Mesenchymal stem cell (in vitro differentiated cells and primary cell): ENCODE data around the gene ZNF618.

Source experiments
- DNase-seq: peaks from one replicate; pipeline ENCODE4 v3.0.0-alpha.2; 2013
- H2AFZ ChIP-seq: one replicate; pipeline ENCODE4 v1.6.1; 2013; ENCODE audit warnings: low read depth, mild to moderate bottlenecking, control low read depth, inconsistent platforms, low read length, moderate library complexity
- H2AK5ac ChIP-seq: 2 replicates; pipeline ENCODE4 v1.6.1; 2013; ENCODE audit warnings: low read length, moderate library complexity, mild to moderate bottlenecking, inconsistent platforms; ENCODE audit not compliant: severe bottlenecking
- H2BK120ac ChIP-seq: one replicate; pipeline ENCODE4 v1.6.1; 2013; ENCODE audit warnings: low read depth, mild to moderate bottlenecking, inconsistent platforms, low read length, moderate library complexity
- H2BK12ac ChIP-seq, 2 experiments: one replicate each; pipeline ENCODE4 v1.6.1; 2013; ENCODE audit warnings: inconsistent platforms in 2 of 2, low read length in 2 of 2, mild to moderate bottlenecking in 2 of 2, moderate library complexity in 2 of 2, control low read depth in 1 of 2
- H2BK15ac ChIP-seq: one replicate; pipeline ENCODE4 v1.6.1; 2013; ENCODE audit warnings: mild to moderate bottlenecking, low read depth, inconsistent platforms; ENCODE audit not compliant: poor library complexity, severe bottlenecking
- H2BK5ac ChIP-seq: 2 replicates; pipeline ENCODE4 v1.6.1; 2013; ENCODE audit warnings: low read depth, mild to moderate bottlenecking, low read length, control low read depth, inconsistent platforms; ENCODE audit not compliant: poor library complexity, severe bottlenecking
- H3K14ac ChIP-seq, 2 experiments: one replicate each; pipeline ENCODE4 v1.6.1; 2013; ENCODE audit warnings: inconsistent platforms in 2 of 2, low read length in 2 of 2, control low read depth in 1 of 2, mild to moderate bottlenecking in 1 of 2, moderate library complexity in 1 of 2
- H3K18ac ChIP-seq, 2 experiments: one replicate each; pipeline ENCODE4 v1.6.1; 2013; ENCODE audit warnings: inconsistent platforms in 2 of 2, low read length in 2 of 2, control low read depth in 1 of 2, low read depth in 1 of 2, mild to moderate bottlenecking in 1 of 2
- H3K23ac ChIP-seq, 2 experiments: one replicate each; pipeline ENCODE4 v1.6.1; 2013; ENCODE audit warnings: inconsistent platforms in 2 of 2, low read length in 2 of 2, mild to moderate bottlenecking in 2 of 2, moderate library complexity in 2 of 2, control low read depth in 1 of 2
- H3K27ac ChIP-seq: 2 replicates; pipeline ENCODE4 v1.5.1; 2013; ENCODE audit warnings: mild to moderate bottlenecking, moderate library complexity, low read length, control low read depth, inconsistent platforms; ENCODE audit not compliant: poor library complexity, severe bottlenecking
- H3K27me3 ChIP-seq, 2 experiments: 2 replicates each; pipeline versions ENCODE4 v1.6.1 to v1.7.0; 2013; ENCODE audit warnings: low read length in 2 of 2, mild to moderate bottlenecking in 2 of 2, moderate library complexity in 2 of 2, control low read depth in 1 of 2, inconsistent platforms in 1 of 2; ENCODE audit not compliant: control insufficient read depth in 1 of 2, insufficient read depth in 1 of 2
- H3K36me3 ChIP-seq, 2 experiments: 2 replicates each; pipeline versions ENCODE4 v1.6.1 to v1.7.0; 2013; ENCODE audit warnings: low read length in 2 of 2, control low read depth in 1 of 2, inconsistent platforms in 1 of 2, low read depth in 1 of 2, mild to moderate bottlenecking in 1 of 2; ENCODE audit not compliant: insufficient read depth in 2 of 2, control insufficient read depth in 1 of 2
- H3K4ac ChIP-seq, 2 experiments: one replicate each; pipeline ENCODE4 v1.6.1; 2013; ENCODE audit warnings: inconsistent platforms in 2 of 2, low read length in 2 of 2, mild to moderate bottlenecking in 2 of 2, moderate library complexity in 2 of 2, control low read depth in 1 of 2, low read depth in 1 of 2
- H3K4me1 ChIP-seq: 2 replicates; pipeline ENCODE4 v1.6.1; 2013; ENCODE audit warnings: low read depth, low read length, control low read depth; ENCODE audit not compliant: control insufficient read depth, insufficient read depth
- H3K4me2 ChIP-seq: 2 replicates; pipeline ENCODE4 v1.6.1; 2013; ENCODE audit warnings: low read length, mild to moderate bottlenecking, inconsistent platforms; ENCODE audit not compliant: poor library complexity, severe bottlenecking
- H3K4me3 ChIP-seq, 2 experiments: 2 replicates each; pipeline versions ENCODE4 v1.5.1 to v1.7.0; 2013; ENCODE audit warnings: low read length in 2 of 2, mild to moderate bottlenecking in 2 of 2, control low read depth in 1 of 2, low read depth in 1 of 2; ENCODE audit not compliant: insufficient read depth in 1 of 2
- H3K79me1 ChIP-seq: replicated peaks from 2 replicates; pipeline ENCODE4 v1.6.1; 2013; ENCODE audit warnings: mild to moderate bottlenecking, control low read depth, low read length, inconsistent platforms; ENCODE audit not compliant: poor library complexity, severe bottlenecking
- H3K9ac ChIP-seq: 2 replicates; pipeline ENCODE4 v1.7.0; 2013; ENCODE audit warnings: mild to moderate bottlenecking, low read length, moderate library complexity
- H3K9me3 ChIP-seq: 2 replicates; pipeline ENCODE4 v1.7.0; 2013; ENCODE audit warnings: mild to moderate bottlenecking, low read length; ENCODE audit not compliant: control insufficient read depth
- H4K8ac ChIP-seq: one replicate; pipeline ENCODE4 v1.6.1; 2013; ENCODE audit warnings: inconsistent platforms, mild to moderate bottlenecking, low read length, moderate library complexity
- H4K91ac ChIP-seq: one replicate; pipeline ENCODE4 v1.6.1; 2013; ENCODE audit warnings: mild to moderate bottlenecking, low read length, inconsistent platforms
- WGBS: methylation state at CpG from one replicate; pipeline ENCODE4 v1.1.7; 2013; ENCODE audit warnings: mixed read lengths; 5-methylcytosine and 5-hydroxymethylcytosine counted together

Gene ZNF618

GRCh38 chr9:113957821-113958341, 81.8 kb downstream of the ZNF618 start:
- H3K36me3 ChIP-seq, result peaks cover 9 to 17% of the 10 kb centered on the region in 2 experiments
- peak; percentile 78 for DNase-seq
- peak overlapping the region; percentile 84 for H4K91ac ChIP-seq
- no peak overlapping the region for H2AFZ ChIP-seq
- peak overlapping the region; percentile 28 for H2BK15ac ChIP-seq
- H3K9me3 ChIP-seq, result no peaks in the 10 kb centered on the region
- H2BK120ac ChIP-seq, result peak overlapping the region; percentile 42
- H3K14ac ChIP-seq, result peak overlapping the region in 1 of 2 experiments; percentile 81
- H2BK12ac ChIP-seq, result peak overlapping the region; percentile 93 to 95
- peak overlapping the region; percentile 46 for H3K4me2 ChIP-seq
- H3K4ac ChIP-seq, result peak overlapping the region; percentile 80 to 93
- no peaks in the 10 kb centered on the region for H3K27me3 ChIP-seq
- peak overlapping the region; percentile 85 to 93 for H3K18ac ChIP-seq
- peaks cover 33% of the 10 kb centered on the region for H3K4me1 ChIP-seq
- peak overlapping the region; percentile 71 for H3K9ac ChIP-seq
- 34% methylated on average over 3 of the region's 4 CpGs for WGBS
- H3K79me1 ChIP-seq, result peaks cover 17% of the 10 kb centered on the region
- peak overlapping the region in 1 of 2 experiments; percentile 22 for H3K4me3 ChIP-seq
- peak overlapping the region; percentile 32 for H2AK5ac ChIP-seq
- H3K23ac ChIP-seq, result peak overlapping the region in 1 of 2 experiments; percentile 77
- peak overlapping the region; percentile 92 for H4K8ac ChIP-seq
- H2BK5ac ChIP-seq, result peak overlapping the region; percentile 69
- H3K27ac ChIP-seq, result peak overlapping the region; percentile 97

- Histone ChIP-seq H3K18ac (peak overlapping the region; percentile 85 to 93), H3K4me1 (peaks cover 30% of the 10 kb centered on the region), H3K4ac (peak overlapping the region; percentile 74 to 93), H3K27ac (peak overlapping the region; percentile 97), H2AK5ac (peak overlapping the region; percentile 32), H3K23ac (no peak overlapping the region), H4K91ac (peak overlapping the region; percentile 84), H3K27me3 (no peaks in the 10 kb centered on the region), H3K9me3 (no peaks in the 10 kb centered on the region), H2BK5ac (no peak overlapping the region), H3K4me2 (no peak overlapping the region), H3K36me3 (peaks cover 9 to 17% of the 10 kb centered on the region in 2 experiments), H2AFZ (no peak overlapping the region), H3K9ac (peak overlapping the region; percentile 71), H3K14ac (peak overlapping the region in 1 of 2 experiments; percentile 78), H2BK120ac (peak overlapping the region; percentile 42), H2BK15ac (no peak overlapping the region), H3K4me3 (no peak overlapping the region), H3K79me1 (peaks cover 19% of the 10 kb centered on the region), H4K8ac (peak overlapping the region; percentile 92), H2BK12ac (peak overlapping the region; percentile 7 to 93)
- 98% methylated on average over 6 of the region's 6 CpGs for WGBS
- DNase-seq, result no peak
Measured at GRCh38 chr9:113958556-113958955, 82.4 kb downstream of the ZNF618 start.

GRCh38 chr9:113960768-113961167, 84.7 kb downstream of the ZNF618 start:
- Histone ChIP-seq H3K23ac (no peak overlapping the region), H4K8ac (no peak overlapping the region), H2BK15ac (no peak overlapping the region), H3K27me3 (no peaks in the 10 kb centered on the region), H3K27ac (no peak overlapping the region), H2BK5ac (no peak overlapping the region), H3K4me3 (no peak overlapping the region), H3K4ac (no peak overlapping the region), H2BK12ac (peak overlapping the region; percentile 18 to 55), H3K9me3 (no peaks in the 10 kb centered on the region), H3K4me2 (no peak overlapping the region), H2AFZ (no peak overlapping the region), H2AK5ac (peak overlapping the region; percentile 33), H3K79me1 (peaks cover 27% of the 10 kb centered on the region), H3K14ac (no peak overlapping the region), H3K4me1 (peaks cover 24% of the 10 kb centered on the region), H4K91ac (no peak overlapping the region), H3K18ac (no peak overlapping the region), H2BK120ac (no peak overlapping the region), H3K36me3 (peaks cover 9 to 19% of the 10 kb centered on the region in 2 experiments), H3K9ac (no peak overlapping the region)
- 95% methylated on average over 6 of the region's 6 CpGs for WGBS
- DNase-seq, result no peak

GRCh38 chr9:113962396-113962795, 86.3 kb downstream of the ZNF618 start:
- H3K36me3 ChIP-seq, result peaks cover 12 to 31% of the 10 kb centered on the region in 2 experiments
- no peak overlapping the region for H3K14ac ChIP-seq
- no peak overlapping the region for H3K4me3 ChIP-seq
- H3K18ac ChIP-seq, result no peak overlapping the region
- no peak for DNase-seq
- H3K4me1 ChIP-seq, result peaks cover 21% of the 10 kb centered on the region
- no peaks in the 10 kb centered on the region for H3K9me3 ChIP-seq
- H3K79me1 ChIP-seq, result peaks cover 37% of the 10 kb centered on the region
- no peak overlapping the region for H3K4ac ChIP-seq
- H2AFZ ChIP-seq, result no peak overlapping the region
- H2BK120ac ChIP-seq, result no peak overlapping the region
- H2BK5ac ChIP-seq, result no peak overlapping the region
- no peak overlapping the region for H2AK5ac ChIP-seq
- no peak overlapping the region for H3K27ac ChIP-seq
- H2BK12ac ChIP-seq, result no peak overlapping the region
- 100% methylated on average over 1 of the region's 1 CpG for WGBS
- H2BK15ac ChIP-seq, result no peak overlapping the region
- H4K8ac ChIP-seq, result no peak overlapping the region
- no peak overlapping the region for H3K23ac ChIP-seq
- no peaks in the 10 kb centered on the region for H3K27me3 ChIP-seq
- H3K9ac ChIP-seq, result no peak overlapping the region
- no peak overlapping the region for H4K91ac ChIP-seq
- no peak overlapping the region for H3K4me2 ChIP-seq
